ENCODE data around the gene PCYOX1L.

Gene PCYOX1L

DNA sequence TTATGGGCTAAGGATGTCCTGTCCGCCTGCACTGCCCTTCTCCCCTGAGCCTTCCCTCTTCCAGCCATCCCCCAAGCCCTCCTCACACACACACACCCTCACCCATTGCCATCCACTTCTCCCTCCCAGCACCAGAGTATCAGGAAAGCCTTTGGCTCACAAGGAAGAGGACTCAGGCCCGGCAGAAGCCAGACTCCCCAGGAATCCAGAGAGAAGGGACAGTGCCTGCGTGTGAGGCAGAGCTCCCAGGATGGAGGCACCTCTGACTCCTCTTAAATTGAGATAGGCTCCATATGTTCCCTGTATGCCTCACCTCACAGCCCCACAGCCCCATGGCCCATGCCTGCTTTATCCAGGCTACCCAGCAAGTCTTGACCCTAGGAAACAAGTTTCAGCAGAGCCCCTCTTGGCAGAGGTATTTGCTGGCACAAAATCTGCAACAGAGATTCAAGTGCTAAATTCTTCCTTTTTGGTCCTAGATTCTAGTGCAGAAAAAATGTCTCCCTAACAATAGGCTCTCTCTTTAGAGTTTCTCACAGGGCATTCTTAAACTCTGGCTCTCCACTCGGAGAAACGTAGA is 20.5 kb downstream of the PCYOX1L start:
- Histone ChIP-seq H3K79me1 (ENCODE audit: low read length) (peaks cover 13% of the 10 kb centered on the region), H3K27ac (ENCODE audit: low read depth, low read length) (no peak overlapping the region), H2BK120ac (ENCODE audit: insufficient read depth, low read length, poor library complexity) (no peak overlapping the region), H3K9me3 (ENCODE audit: insufficient read depth, low read depth, low read length) (peaks cover 3% of the 10 kb centered on the region), H3K79me2 (ENCODE audit: control insufficient read depth, insufficient read depth, low read length, poor library complexity) (no peaks in the 10 kb centered on the region), H4K8ac (ENCODE audit: low read depth, low read length) (no peak overlapping the region), H3K36me3 (ENCODE audit: control insufficient read depth in 1 of 2, insufficient read depth in 2 of 2, low read length in 2 of 2) (no peaks in the 10 kb centered on the region), H2AFZ (ENCODE audit: insufficient read depth, low read length, poor library complexity) (no peak overlapping the region), H3K14ac (ENCODE audit: low read length) (no peak overlapping the region), H2AK5ac (ENCODE audit: low read length) (no peak overlapping the region), H3K9ac (ENCODE audit: low read length) (no peak overlapping the region), H3K27me3 (ENCODE audit: insufficient read depth, low read length) (no peaks in the 10 kb centered on the region), H3K4me1 (ENCODE audit: control insufficient read depth in 1 of 2, insufficient read depth in 2 of 2, low read length in 2 of 2) (peaks cover 16 to 19% of the 10 kb centered on the region in 2 experiments), H3K4ac (ENCODE audit: low read depth, low read length) (no peak overlapping the region), H3K23ac (ENCODE audit: low read length) (no peak overlapping the region), H4K12ac (ENCODE audit: low read depth, low read length) (no peak overlapping the region), H2BK12ac (ENCODE audit: low read length) (no peak overlapping the region), H3K4me2 (ENCODE audit: low read length) (no peak overlapping the region), H3K18ac (ENCODE audit: low read length) (no peak overlapping the region), H2BK5ac (ENCODE audit: low read depth, low read length, poor library complexity) (no peak overlapping the region), H3K4me3 (ENCODE audit: low read depth, low read length) (no peak overlapping the region), H4K91ac (ENCODE audit: low read depth, low read length) (no peak overlapping the region)
- WGBS (ENCODE audit: extremely low coverage, insufficient coverage, insufficient read length), result no CpG with 5 or more reads among the region's 5 CpGs
- DNase-seq, result no peak

DNA sequence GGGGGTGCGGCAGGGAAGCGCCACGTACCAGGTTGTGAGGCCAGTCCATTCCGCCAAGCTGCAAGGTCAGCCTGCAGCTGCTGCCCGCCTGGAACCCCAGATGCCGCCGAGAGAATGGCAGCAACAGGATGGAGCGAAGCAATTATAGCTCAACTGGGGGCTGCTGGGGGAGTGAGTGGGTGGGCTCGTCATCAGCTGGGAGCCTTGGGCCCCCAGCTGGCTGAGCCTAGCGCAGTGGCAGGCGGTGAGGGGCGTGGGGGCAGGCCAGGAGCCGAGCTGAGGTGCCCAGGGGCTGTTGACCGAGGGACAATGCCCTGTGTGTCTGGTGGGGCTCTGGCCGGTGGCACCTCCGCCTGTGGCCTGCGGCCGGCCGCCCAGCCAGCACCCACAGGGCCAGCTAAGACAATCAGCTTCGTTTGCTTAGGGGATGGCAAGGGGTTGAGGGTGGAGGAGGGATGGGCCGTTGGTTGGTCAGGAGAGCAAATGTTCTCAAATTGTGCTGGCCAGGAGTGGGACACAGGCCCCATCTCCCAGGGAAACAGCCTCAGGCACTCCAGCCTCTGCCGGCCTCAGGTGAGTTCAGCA is 21.4 kb downstream of the PCYOX1L start, which contains the start of gene IL17B:
Gene IL17B, minus strand, starts transcription at position 116 of the 585 bp plus-strand sequence. Its CDS starts 67 bp downstream, at position 49.
- Histone ChIP-seq H3K18ac (ENCODE audit: low read length) (no peak within 1 kb of the TSS), H3K79me1 (ENCODE audit: low read length) (peaks cover 14% of the 10 kb centered on the region), H3K9ac (ENCODE audit: low read length) (no peak within 1 kb of the TSS), H3K4me1 (ENCODE audit: control insufficient read depth in 1 of 2, insufficient read depth in 2 of 2, low read length in 2 of 2) (peaks cover 19% of the 10 kb centered on the region in 2 experiments), H3K23ac (ENCODE audit: low read length) (no peak within 1 kb of the TSS), H2BK120ac (ENCODE audit: insufficient read depth, low read length, poor library complexity) (no peak within 1 kb of the TSS), H3K27ac (ENCODE audit: low read depth, low read length) (no peak within 1 kb of the TSS), H3K4me3 (ENCODE audit: low read depth, low read length) (no peak within 1 kb of the TSS), H2AK5ac (ENCODE audit: low read length) (no peak within 1 kb of the TSS), H2BK12ac (ENCODE audit: low read length) (peak within 1 kb of the TSS; percentile 28), H2AFZ (ENCODE audit: insufficient read depth, low read length, poor library complexity) (no peak within 1 kb of the TSS), H3K4me2 (ENCODE audit: low read length) (no peak within 1 kb of the TSS), H4K8ac (ENCODE audit: low read depth, low read length) (no peak within 1 kb of the TSS), H3K36me3 (ENCODE audit: control insufficient read depth in 1 of 2, insufficient read depth in 2 of 2, low read length in 2 of 2) (no peaks in the 10 kb centered on the region), H3K14ac (ENCODE audit: low read length) (no peak within 1 kb of the TSS), H4K91ac (ENCODE audit: low read depth, low read length) (no peak within 1 kb of the TSS), H3K4ac (ENCODE audit: low read depth, low read length) (no peak within 1 kb of the TSS), H2BK5ac (ENCODE audit: low read depth, low read length, poor library complexity) (no peak within 1 kb of the TSS), H3K79me2 (ENCODE audit: control insufficient read depth, insufficient read depth, low read length, poor library complexity) (no peaks in the 10 kb centered on the region), H3K9me3 (ENCODE audit: insufficient read depth, low read depth, low read length) (peaks cover 3% of the 10 kb centered on the region), H4K12ac (ENCODE audit: low read depth, low read length) (no peak within 1 kb of the TSS), H3K27me3 (ENCODE audit: insufficient read depth, low read length) (no peaks in the 10 kb centered on the region)
- DNase-seq, result no peak
- no CpG with 5 or more reads among the region's 22 CpGs for WGBS (ENCODE audit: extremely low coverage, insufficient coverage, insufficient read length)

- no peak overlapping the region for H3K9ac ChIP-seq (ENCODE audit: low read length)
- peaks cover 19% of the 10 kb centered on the region in 2 experiments for H3K4me1 ChIP-seq (ENCODE audit: control insufficient read depth in 1 of 2, insufficient read depth in 2 of 2, low read length in 2 of 2)
- no peak overlapping the region for H3K18ac ChIP-seq (ENCODE audit: low read length)
- H2BK5ac ChIP-seq (ENCODE audit: low read depth, low read length, poor library complexity), result no peak overlapping the region
- peaks cover 14% of the 10 kb centered on the region for H3K79me1 ChIP-seq (ENCODE audit: low read length)
- H4K91ac ChIP-seq (ENCODE audit: low read depth, low read length), result no peak overlapping the region
- no peaks in the 10 kb centered on the region for H3K27me3 ChIP-seq (ENCODE audit: insufficient read depth, low read length)
- no peak overlapping the region for H3K14ac ChIP-seq (ENCODE audit: low read length)
- H3K4ac ChIP-seq (ENCODE audit: low read depth, low read length), result no peak overlapping the region
- H2AK5ac ChIP-seq (ENCODE audit: low read length), result no peak overlapping the region
- H3K4me3 ChIP-seq (ENCODE audit: low read depth, low read length), result no peak overlapping the region
- H3K4me2 ChIP-seq (ENCODE audit: low read length), result no peak overlapping the region
- H3K9me3 ChIP-seq (ENCODE audit: insufficient read depth, low read depth, low read length), result peaks cover 3% of the 10 kb centered on the region
- no CpG with 5 or more reads among the region's 5 CpGs for WGBS (ENCODE audit: extremely low coverage, insufficient coverage, insufficient read length)
- H4K8ac ChIP-seq (ENCODE audit: low read depth, low read length), result no peak overlapping the region
- H3K23ac ChIP-seq (ENCODE audit: low read length), result no peak overlapping the region
- no peak overlapping the region for H4K12ac ChIP-seq (ENCODE audit: low read depth, low read length)
- H2BK120ac ChIP-seq (ENCODE audit: insufficient read depth, low read length, poor library complexity), result no peak overlapping the region
- no peak overlapping the region for H3K27ac ChIP-seq (ENCODE audit: low read depth, low read length)
- no peaks in the 10 kb centered on the region for H3K79me2 ChIP-seq (ENCODE audit: control insufficient read depth, insufficient read depth, low read length, poor library complexity)
- DNase-seq, result no peak
- H2BK12ac ChIP-seq (ENCODE audit: low read length), result peak overlapping the region; percentile 28
- H3K36me3 ChIP-seq (ENCODE audit: control insufficient read depth in 1 of 2, insufficient read depth in 2 of 2, low read length in 2 of 2), result no peaks in the 10 kb centered on the region
- H2AFZ ChIP-seq (ENCODE audit: insufficient read depth, low read length, poor library complexity), result no peak overlapping the region
Observed at GRCh38 chr5:149379818-149380374, 22.1 kb downstream of the PCYOX1L start.

DNA sequence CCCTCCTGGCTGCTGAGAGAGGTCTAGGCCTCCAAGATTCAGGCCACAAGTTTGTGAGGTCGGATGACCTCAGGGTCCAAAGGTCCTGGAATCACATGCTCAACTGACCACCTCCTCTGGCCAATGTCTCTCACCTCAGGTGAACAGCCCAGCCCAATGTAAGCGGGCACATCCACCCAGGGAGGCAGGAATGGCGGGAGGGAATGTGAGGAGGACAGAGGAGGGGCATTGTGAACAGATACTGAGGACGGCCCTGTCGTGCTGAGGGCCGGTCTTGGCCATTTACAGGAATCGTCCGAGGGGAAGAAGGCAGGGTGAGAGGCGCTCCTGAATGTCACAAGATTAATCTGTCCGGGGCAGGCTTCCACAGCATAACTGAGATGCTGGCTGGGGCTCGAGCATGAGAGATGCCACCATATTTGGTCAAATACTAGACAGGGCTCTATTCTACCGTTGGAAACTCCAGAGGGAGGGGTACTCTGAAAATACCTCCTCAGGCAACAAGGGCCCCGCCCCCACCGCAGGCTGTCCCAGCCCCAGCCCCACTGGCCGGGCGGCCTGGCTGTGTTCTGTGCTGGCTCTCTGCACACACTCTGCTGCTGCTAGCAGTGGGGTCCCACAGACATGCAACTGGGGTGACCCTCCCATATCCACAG is 22.7 kb downstream of the PCYOX1L start:
- H3K23ac ChIP-seq (ENCODE audit: low read length), result no peak overlapping the region
- peak overlapping the region; percentile 46 for H4K91ac ChIP-seq (ENCODE audit: low read depth, low read length)
- H2BK12ac ChIP-seq (ENCODE audit: low read length), result peak overlapping the region; percentile 12
- peaks cover 3% of the 10 kb centered on the region for H3K9me3 ChIP-seq (ENCODE audit: insufficient read depth, low read depth, low read length)
- peak overlapping the region; percentile 15 for H3K14ac ChIP-seq (ENCODE audit: low read length)
- peak overlapping the region; percentile 12 for H3K18ac ChIP-seq (ENCODE audit: low read length)
- H3K79me2 ChIP-seq (ENCODE audit: control insufficient read depth, insufficient read depth, low read length, poor library complexity), result no peaks in the 10 kb centered on the region
- H3K4ac ChIP-seq (ENCODE audit: low read depth, low read length), result no peak overlapping the region
- peak overlapping the region; percentile 49 for H2AK5ac ChIP-seq (ENCODE audit: low read length)
- no CpG with 5 or more reads among the region's 16 CpGs for WGBS (ENCODE audit: extremely low coverage, insufficient coverage, insufficient read length)
- no peak overlapping the region for H3K4me2 ChIP-seq (ENCODE audit: low read length)
- H4K12ac ChIP-seq (ENCODE audit: low read depth, low read length), result no peak overlapping the region
- H3K4me1 ChIP-seq (ENCODE audit: control insufficient read depth in 1 of 2, insufficient read depth in 2 of 2, low read length in 2 of 2), result peaks cover 19 to 21% of the 10 kb centered on the region in 2 experiments
- no peaks in the 10 kb centered on the region for H3K36me3 ChIP-seq (ENCODE audit: control insufficient read depth in 1 of 2, insufficient read depth in 2 of 2, low read length in 2 of 2)
- H2AFZ ChIP-seq (ENCODE audit: insufficient read depth, low read length, poor library complexity), result peak overlapping the region; percentile 15
- no peak overlapping the region for H3K9ac ChIP-seq (ENCODE audit: low read length)
- H3K4me3 ChIP-seq (ENCODE audit: low read depth, low read length), result no peak overlapping the region
- no peaks in the 10 kb centered on the region for H3K27me3 ChIP-seq (ENCODE audit: insufficient read depth, low read length)
- no peak for DNase-seq
- H2BK120ac ChIP-seq (ENCODE audit: insufficient read depth, low read length, poor library complexity), result peak overlapping the region; percentile 10
- H3K27ac ChIP-seq (ENCODE audit: low read depth, low read length), result no peak overlapping the region
- H2BK5ac ChIP-seq (ENCODE audit: low read depth, low read length, poor library complexity), result no peak overlapping the region
- H4K8ac ChIP-seq (ENCODE audit: low read depth, low read length), result no peak overlapping the region
- H3K79me1 ChIP-seq (ENCODE audit: low read length), result peaks cover 14% of the 10 kb centered on the region
